PC-9 (cell line): Measurements from ENCODE around the gene ANKRD33B. TPM values are rescaled to one million over a fixed set of nuclear protein-coding genes. Genes with fewer than 3 reads are reported as not detected.

Experiments
- BruUV-seq: library from RNA; stranded (reverse); fragments of 400-500 nt; replicated peaks from 2 replicates; lab custom pipeline; 2021; lab: Mats Ljungman, UMichigan
- CTCF ChIA-PET: fragments of 300-600 bp; sonication (Branson Sonifier 250); formaldehyde crosslinking; loops from one replicate; lab custom pipeline; 2022; ENCODE audit warnings: antibody characterized with exemption; lab: Charles Lee
- POLR2A ChIA-PET: fragments of 300-600 bp; sonication (Branson Sonifier 250); formaldehyde crosslinking; loops from one replicate; lab custom pipeline; 2022; ENCODE audit warnings: antibody characterized with exemption; ENCODE audit not compliant: unreplicated experiment; lab: Charles Lee
- DNase-seq, 2 experiments: peaks; one replicate each; pipeline versions ENCODE4 v3.0.0 to v3.0.0-alpha.2; 2015 to 2022; ENCODE audit warnings: mixed read lengths in 1 of 2
- H2AFZ ChIP-seq: fragments of 200-600 bp; sonication (generic); 2 replicates; pipeline ENCODE4 v1.8.1; 2017; ENCODE audit warnings: antibody characterized with exemption
- H3F3A ChIP-seq: fragments of 200-600 bp; sonication (generic); 2 replicates; pipeline ENCODE4 v1.8.1; 2017; ENCODE audit warnings: antibody characterized with exemption, mild to moderate bottlenecking, low read depth; ENCODE audit not compliant: insufficient read depth
- H3K27ac ChIP-seq: fragments of 200-600 bp; sonication (generic); 2 replicates; pipeline ENCODE4 v1.6.1; 2016; ENCODE audit warnings: mixed run types
- H3K27me3 ChIP-seq: fragments of 200-600 bp; sonication (generic); 2 replicates; pipeline ENCODE4 v1.6.1; 2016; ENCODE audit warnings: low read depth, mixed run types; ENCODE audit not compliant: insufficient read depth
- H3K36me3 ChIP-seq: fragments of 200-600 bp; sonication (generic); 2 replicates; pipeline ENCODE4 v1.6.1; 2016; ENCODE audit warnings: low read depth, mixed run types
- H3K4me1 ChIP-seq: fragments of 200-600 bp; sonication (generic); replicated peaks from 2 replicates; pipeline ENCODE4 v1.6.1; 2016; ENCODE audit warnings: mixed run types; ENCODE audit not compliant: insufficient read depth
- H3K4me2 ChIP-seq: fragments of 200-600 bp; sonication (generic); 2 replicates; pipeline ENCODE4 v1.6.1; 2017; ENCODE audit warnings: mixed run types
- H3K4me3 ChIP-seq: fragments of 200-600 bp; sonication (generic); 2 replicates; pipeline ENCODE4 v1.6.1; 2016; ENCODE audit warnings: mixed run types
- H3K79me2 ChIP-seq: fragments of 200-600 bp; sonication (generic); 2 replicates; pipeline ENCODE4 v1.6.1; 2017; ENCODE audit warnings: low read depth, mixed run types
- H3K9me2 ChIP-seq: fragments of 200-600 bp; sonication (generic); 2 replicates; pipeline ENCODE4 v1.8.1; 2017; ENCODE audit warnings: mild to moderate bottlenecking; ENCODE audit not compliant: insufficient read depth
- H3K9me3 ChIP-seq: fragments of 200-600 bp; sonication (generic); 2 replicates; pipeline ENCODE4 v1.8.1; 2016; ENCODE audit warnings: low read depth; ENCODE audit not compliant: insufficient read depth
- H4K20me1 ChIP-seq: fragments of 200-600 bp; sonication (generic); 2 replicates; pipeline ENCODE4 v1.8.1; 2017; ENCODE audit not compliant: insufficient read depth
- CTCF ChIP-seq: fragments of 200-600 bp; sonication (generic); conservative IDR thresholded peaks from 2 replicates; pipeline ENCODE4 v1.6.1; 2017; ENCODE audit warnings: mixed run types, antibody characterized with exemption, mild to moderate bottlenecking, moderate library complexity
- EZH2 ChIP-seq: fragments of 200-600 bp; sonication (generic); IDR thresholded peaks from 2 replicates; pipeline ENCODE4 v1.8.0; 2017; ENCODE audit warnings: antibody characterized with exemption, low read depth
- intact Hi-C: fragments of 100-400 bp; cut with micrococcal nuclease; formaldehyde crosslinking; loops from one replicate; pipeline ENCODE4 v1.10.0; 2022; ENCODE audit not compliant: unreplicated experiment
- total RNA-seq: library from RNA; stranded (reverse); gene quantifications from 2 replicates; pipeline ENCODE4 v1.2.3, GENCODE V29; 2021

Gene ANKRD33B
- total RNA-seq, 1 experiment from 2014 or later, result 32.1 TPM

DNA sequence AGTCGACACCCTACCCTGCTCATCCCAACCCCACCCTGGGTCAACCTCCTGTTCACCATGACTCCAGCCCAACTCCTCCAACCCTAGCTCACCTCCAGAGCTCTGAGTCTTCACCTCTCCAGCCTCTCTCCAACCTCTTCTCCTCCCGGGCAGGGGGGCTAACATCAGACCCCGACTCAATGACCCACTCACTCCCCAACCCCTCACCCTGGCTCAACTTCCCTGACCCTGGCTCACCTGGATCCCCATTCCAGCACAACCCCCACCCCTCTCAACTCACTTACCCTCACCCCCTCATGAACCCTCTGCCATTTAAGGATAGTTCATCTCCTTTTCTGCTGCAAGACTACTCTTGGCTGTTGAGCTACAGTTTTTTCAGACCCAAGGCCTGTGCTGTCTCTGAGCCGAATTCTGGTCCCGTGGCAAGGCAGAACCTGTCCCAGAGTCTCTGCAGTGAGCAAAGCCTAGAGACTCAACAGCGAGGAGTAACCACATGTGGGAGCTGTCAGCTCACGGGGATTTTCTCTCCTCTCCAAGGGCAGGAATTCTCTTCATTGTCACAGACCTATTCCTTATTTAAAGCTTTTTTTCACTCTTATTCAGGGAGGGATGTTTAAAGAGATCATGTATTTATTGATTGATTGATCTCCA lies 29.8 kb downstream of the ANKRD33B start:
- H3K4me3 ChIP-seq, result no peak overlapping the region
- no peak overlapping the region for H2AFZ ChIP-seq
- TF ChIP-seq EZH2, result no peak
- TF ChIP-seq CTCF, result no peak
- BruUV-seq, result no TSS peak
- no peak overlapping the region for H3K4me2 ChIP-seq
- ChIA-PET CTCF (interaction anchor here (0.5 to 1.8 kb wide), 5 partner anchors 14 to 140 kb away, joined by 3 to 5 read pairs (median 3); no protein-coding TSS in a partner anchor), POLR2A (interaction anchor here (0.6 to 0.7 kb wide), 2 partner anchors 30 to 37 kb away, joined by 3 read pairs; partner anchors contain the start of gene ANKRD33B)
- no peaks in the 10 kb centered on the region for H3K9me3 ChIP-seq
- peaks cover 17% of the 10 kb centered on the region; the same call in 1 of the 2 replicates for H3K79me2 ChIP-seq
- DNase-seq, result no peak
- intact Hi-C loops, result no loop called here
- no peaks in the 10 kb centered on the region for H3K27me3 ChIP-seq
- peaks cover 45% of the 10 kb centered on the region for H3K4me1 ChIP-seq
- H3F3A ChIP-seq, result peaks cover 32% of the 10 kb centered on the region
- no peaks in the 10 kb centered on the region for H3K9me2 ChIP-seq
- H4K20me1 ChIP-seq, result no peaks in the 10 kb centered on the region
- no peak overlapping the region for H3K27ac ChIP-seq
- H3K36me3 ChIP-seq, result no peaks in the 10 kb centered on the region

DNA sequence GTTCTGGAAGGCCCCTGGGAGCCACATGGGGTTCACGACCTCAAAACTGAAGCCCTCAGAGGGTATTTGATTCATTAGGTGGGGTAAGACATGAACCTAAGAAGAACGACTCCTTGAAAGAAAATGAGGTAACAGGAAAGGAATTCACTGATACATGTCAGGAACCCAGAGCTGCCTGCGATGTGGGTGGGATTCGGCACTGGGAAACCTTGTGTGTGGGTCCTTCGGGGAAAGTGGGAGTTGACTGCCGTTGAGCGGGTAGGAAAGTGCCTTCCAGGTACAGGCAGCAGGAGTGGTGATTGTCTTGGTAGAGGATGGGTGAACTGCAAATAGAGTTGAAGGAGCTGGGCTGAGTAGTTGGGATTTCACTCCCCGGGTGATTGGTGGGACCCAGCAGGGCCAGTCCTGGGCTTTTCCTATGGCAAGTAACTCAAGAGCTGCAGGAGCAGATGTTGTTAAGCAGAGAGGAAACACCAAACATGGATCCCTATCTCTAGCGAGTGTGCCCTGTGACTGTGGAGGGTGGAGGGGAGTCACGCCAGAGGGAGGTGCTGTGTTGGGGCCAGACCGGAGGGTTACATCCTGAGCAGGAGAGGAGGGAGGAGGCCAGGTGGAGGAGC lies 30.8 kb downstream of the ANKRD33B start:
- no TSS peak for BruUV-seq
- peak in 1 of 2 experiments; percentile 35 for DNase-seq
- Histone ChIP-seq H3K4me3 (no peak overlapping the region), H3F3A (peaks cover 38% of the 10 kb centered on the region), H3K36me3 (no peaks in the 10 kb centered on the region), H4K20me1 (no peaks in the 10 kb centered on the region), H3K79me2 (peaks cover 17% of the 10 kb centered on the region; the same call in 1 of the 2 replicates), H2AFZ (no peak overlapping the region), H3K4me1 (peaks cover 54% of the 10 kb centered on the region), H3K4me2 (peak overlapping the region; percentile 57; the same call in 1 of the 2 replicates), H3K9me2 (no peaks in the 10 kb centered on the region), H3K9me3 (no peaks in the 10 kb centered on the region), H3K27ac (peak overlapping the region; percentile 83), H3K27me3 (no peaks in the 10 kb centered on the region)
- intact Hi-C loops, result loop anchor here (1.0 to 5.0 kb wide), 2 partner anchors 43 to 242 kb away; partner anchors contain the start of gene MARCHF6
- POLR2A ChIA-PET, result interaction anchor here (0.6 kb wide), 1 partner anchor 29 kb away, joined by 5 read pairs; no protein-coding TSS in a partner anchor
- CTCF ChIA-PET, result no interaction called here
- TF ChIP-seq CTCF (no peak), EZH2 (no peak)

DNA sequence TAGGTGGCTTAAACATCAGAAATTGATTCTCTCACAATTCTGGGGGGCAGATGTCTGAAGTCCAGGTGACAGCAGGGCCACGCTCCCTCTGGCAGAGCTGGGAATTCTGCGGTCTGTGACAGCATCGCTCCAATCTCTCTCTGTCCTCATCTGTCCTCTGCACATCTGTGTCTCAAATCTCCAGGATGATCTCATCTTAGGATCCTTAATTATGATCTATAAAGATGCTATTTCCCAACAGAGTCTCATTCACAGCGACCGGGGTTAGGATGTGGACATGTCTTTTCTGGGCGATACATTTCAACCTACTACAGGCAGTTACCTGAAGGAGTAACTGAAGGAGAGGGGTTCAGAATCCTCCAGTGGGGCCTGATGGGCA lies 31.4 kb downstream of the ANKRD33B start:
- Histone ChIP-seq H3K4me2 (peak overlapping the region; percentile 57), H3K27ac (peak overlapping the region; percentile 83), H3K79me2 (peaks cover 20% of the 10 kb centered on the region; the same call in 1 of the 2 replicates), H3K9me2 (no peaks in the 10 kb centered on the region), H3F3A (peaks cover 43% of the 10 kb centered on the region), H2AFZ (no peak overlapping the region), H3K36me3 (no peaks in the 10 kb centered on the region), H3K9me3 (no peaks in the 10 kb centered on the region), H4K20me1 (no peaks in the 10 kb centered on the region), H3K4me1 (peaks cover 56% of the 10 kb centered on the region), H3K4me3 (0 out of 2 replicates have a peak overlapping the region, but pooled peaks have one; percentile 5), H3K27me3 (no peaks in the 10 kb centered on the region)
- DNase-seq, result no peak
- no peak for TF ChIP-seq CTCF
- TF ChIP-seq EZH2, result no peak
- TSS peak; percentile 89 for BruUV-seq
- intact Hi-C loops, result loop anchor here (1.0 to 5.0 kb wide), 2 partner anchors 44 to 243 kb away; partner anchors contain the start of gene MARCHF6
- ChIA-PET CTCF (no interaction called here), POLR2A (no interaction called here)
